IPS-15b (cell line): ENCODE data around the gene NADK.

ENCODE experiments used
- H3K27me3 ChIP-seq: one replicate; pipeline ENCODE4 v1.6.1; 2013; ENCODE audit warnings: low read length; ENCODE audit not compliant: control insufficient read depth, insufficient read depth
- H3K36me3 ChIP-seq: one replicate; pipeline ENCODE4 v1.6.1; 2013; ENCODE audit warnings: low read length; ENCODE audit not compliant: control insufficient read depth, insufficient read depth
- H3K4me1 ChIP-seq: one replicate; pipeline ENCODE4 v1.6.1; 2013; ENCODE audit warnings: mild to moderate bottlenecking, low read length; ENCODE audit not compliant: control insufficient read depth, insufficient read depth
- H3K4me3 ChIP-seq: one replicate; pipeline ENCODE4 v1.5.1; 2013; ENCODE audit warnings: low read depth, low read length
- H3K9ac ChIP-seq: one replicate; pipeline ENCODE4 v1.6.1; 2013; ENCODE audit warnings: low read depth, mild to moderate bottlenecking, low read length
- H3K9me3 ChIP-seq: one replicate; pipeline ENCODE4 v1.6.1; 2013; ENCODE audit warnings: mild to moderate bottlenecking, low read length; ENCODE audit not compliant: control insufficient read depth, insufficient read depth

The NADK gene

DNA sequence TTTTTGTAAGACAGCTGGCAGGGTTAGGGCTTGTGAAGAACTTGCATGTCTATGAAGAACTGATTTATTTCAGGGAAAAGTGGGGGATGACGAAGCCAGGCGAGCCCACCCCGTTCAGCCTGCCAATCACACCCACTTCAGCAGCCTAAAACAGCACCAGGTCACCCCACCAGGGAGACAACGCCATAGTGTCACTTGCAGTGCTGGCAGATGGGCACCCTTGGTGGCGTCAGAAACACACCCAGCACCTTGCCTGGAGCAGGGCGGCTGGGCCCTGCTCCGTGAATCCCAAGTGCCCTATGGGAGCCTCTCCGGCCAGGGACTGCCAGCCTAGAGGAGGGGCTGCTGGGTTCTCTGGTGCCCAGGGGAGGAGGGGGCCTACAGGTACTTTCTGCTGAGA is 5.0 kb upstream of the NADK start:
- Histone ChIP-seq H3K9ac (no peak overlapping the region), H3K36me3 (peaks cover 35% of the 10 kb centered on the region), H3K4me3 (no peak overlapping the region)

DNA sequence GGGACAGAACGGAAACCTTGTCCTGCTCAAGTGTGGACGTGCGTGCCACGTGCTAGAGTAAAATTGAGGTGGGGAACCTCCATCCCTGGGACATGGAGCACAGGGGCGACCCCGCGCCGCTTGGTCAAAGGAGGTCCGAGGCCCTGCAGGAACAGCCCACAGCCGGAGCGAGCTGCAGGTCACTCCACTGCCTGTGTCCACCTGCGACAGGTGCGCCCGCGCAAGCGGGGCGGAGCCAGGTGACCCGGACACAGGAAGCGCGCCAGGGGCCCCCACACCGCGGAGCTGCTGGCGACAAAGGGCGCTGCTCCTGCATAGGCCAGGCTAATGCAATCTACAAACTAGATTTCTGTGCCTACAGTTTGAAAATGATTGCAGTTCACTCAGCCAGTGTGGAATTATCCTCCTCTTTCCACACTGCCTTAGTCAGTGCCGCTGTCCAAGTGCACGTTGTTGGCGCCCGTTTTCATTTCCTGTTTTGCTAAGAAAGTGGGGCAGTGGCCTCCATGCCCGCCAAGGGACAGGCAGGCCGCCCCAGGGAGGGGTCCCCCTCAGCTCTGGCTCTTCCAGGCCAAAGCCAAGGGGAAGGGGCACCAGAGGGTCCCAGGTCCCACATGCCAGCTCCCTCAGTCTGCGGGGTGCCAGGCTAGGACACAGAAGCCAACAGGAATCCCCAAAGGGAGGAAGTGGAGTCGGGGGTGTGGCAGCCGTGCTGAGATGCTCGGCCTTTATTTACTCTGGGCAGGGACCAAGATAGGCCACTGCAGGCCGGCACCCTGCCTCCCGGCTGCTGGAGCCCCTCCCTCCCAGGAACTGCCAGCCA is 4.3 kb upstream of the NADK start:
- no peaks in the 10 kb centered on the region for H3K9me3 ChIP-seq
- H3K36me3 ChIP-seq, result peaks cover 28% of the 10 kb centered on the region
- H3K9ac ChIP-seq, result peak overlapping the region; percentile 54
- peaks cover 24% of the 10 kb centered on the region for H3K4me1 ChIP-seq
- peak overlapping the region; percentile 45 for H3K4me3 ChIP-seq
- no peaks in the 10 kb centered on the region for H3K27me3 ChIP-seq

More for the DNA sequence above, 5.0 kb upstream of the NADK start:
- Histone ChIP-seq H3K4me1 (peaks cover 24% of the 10 kb centered on the region), H3K27me3 (no peaks in the 10 kb centered on the region), H3K9me3 (no peaks in the 10 kb centered on the region)

DNA sequence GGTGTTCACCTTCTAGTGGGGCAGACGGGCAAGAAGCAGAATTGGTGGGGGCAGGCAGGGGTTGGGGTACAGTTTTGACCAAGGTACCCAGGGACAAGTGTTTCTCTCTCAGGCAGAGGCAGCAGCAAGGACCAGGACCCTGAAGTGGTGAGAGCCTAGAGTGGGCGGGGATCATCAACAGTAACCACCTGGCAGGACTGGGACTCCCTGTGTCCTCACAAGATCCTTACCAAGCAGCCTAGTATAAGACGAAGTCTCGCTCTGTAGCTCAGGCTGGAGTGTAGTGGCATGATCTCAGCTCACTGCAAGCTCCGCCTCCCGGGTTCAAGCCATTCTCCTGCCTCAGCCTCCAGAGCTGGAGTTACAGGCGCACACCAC is 3.2 kb upstream of the NADK start:
- Histone ChIP-seq H3K36me3 (peaks cover 18% of the 10 kb centered on the region), H3K9me3 (no peaks in the 10 kb centered on the region), H3K4me1 (peaks cover 28% of the 10 kb centered on the region), H3K4me3 (no peak overlapping the region), H3K27me3 (no peaks in the 10 kb centered on the region), H3K9ac (no peak overlapping the region)

DNA sequence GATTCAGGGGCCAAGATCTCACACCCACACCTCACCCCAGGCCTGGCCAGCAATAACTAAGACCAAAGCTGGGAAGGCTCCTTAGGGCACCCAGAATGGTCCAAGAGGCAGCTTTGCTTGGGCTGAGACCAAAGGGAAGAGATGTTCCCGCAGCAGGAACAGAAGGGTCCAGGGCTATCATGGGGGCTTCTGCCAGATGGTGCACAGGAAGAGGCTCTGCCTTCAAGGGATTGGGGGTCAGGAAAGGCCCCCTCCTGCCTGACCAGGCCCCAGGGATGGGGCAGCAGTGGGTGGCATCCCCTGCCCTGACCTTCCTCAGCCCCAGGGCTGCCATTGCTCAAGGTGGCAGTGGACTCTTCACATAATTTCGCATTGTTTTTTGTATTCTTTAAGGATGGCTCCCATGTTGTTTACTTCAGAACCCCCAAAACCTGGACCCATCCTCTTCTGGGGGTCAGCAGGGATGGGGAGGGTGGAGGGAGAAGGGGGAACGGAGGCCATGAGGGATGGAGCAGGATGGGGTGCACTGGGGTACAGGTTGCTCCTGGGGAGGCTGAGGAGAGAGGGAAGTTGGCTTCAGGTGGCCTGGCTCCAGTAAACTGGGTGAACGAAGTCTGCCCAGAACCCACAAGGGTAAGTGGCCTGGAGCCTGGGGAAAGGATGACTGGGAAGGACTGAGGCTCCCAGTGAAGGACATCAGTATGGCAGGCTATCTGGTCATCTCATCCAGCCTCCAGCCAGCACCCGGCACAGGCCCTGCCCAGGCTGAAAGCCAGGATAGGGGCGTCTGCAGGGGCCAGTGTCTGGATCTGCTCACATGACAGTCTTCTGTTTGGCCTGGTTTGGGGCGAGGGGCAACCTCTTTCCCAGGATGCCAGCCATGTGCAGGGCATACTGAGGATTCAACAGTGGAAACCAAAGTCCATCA is 2.6 kb upstream of the NADK start:
- Histone ChIP-seq H3K4me3 (no peak overlapping the region), H3K36me3 (peaks cover 11% of the 10 kb centered on the region), H3K9ac (peak overlapping the region; percentile 28), H3K27me3 (no peaks in the 10 kb centered on the region), H3K9me3 (no peaks in the 10 kb centered on the region), H3K4me1 (peaks cover 32% of the 10 kb centered on the region)

DNA sequence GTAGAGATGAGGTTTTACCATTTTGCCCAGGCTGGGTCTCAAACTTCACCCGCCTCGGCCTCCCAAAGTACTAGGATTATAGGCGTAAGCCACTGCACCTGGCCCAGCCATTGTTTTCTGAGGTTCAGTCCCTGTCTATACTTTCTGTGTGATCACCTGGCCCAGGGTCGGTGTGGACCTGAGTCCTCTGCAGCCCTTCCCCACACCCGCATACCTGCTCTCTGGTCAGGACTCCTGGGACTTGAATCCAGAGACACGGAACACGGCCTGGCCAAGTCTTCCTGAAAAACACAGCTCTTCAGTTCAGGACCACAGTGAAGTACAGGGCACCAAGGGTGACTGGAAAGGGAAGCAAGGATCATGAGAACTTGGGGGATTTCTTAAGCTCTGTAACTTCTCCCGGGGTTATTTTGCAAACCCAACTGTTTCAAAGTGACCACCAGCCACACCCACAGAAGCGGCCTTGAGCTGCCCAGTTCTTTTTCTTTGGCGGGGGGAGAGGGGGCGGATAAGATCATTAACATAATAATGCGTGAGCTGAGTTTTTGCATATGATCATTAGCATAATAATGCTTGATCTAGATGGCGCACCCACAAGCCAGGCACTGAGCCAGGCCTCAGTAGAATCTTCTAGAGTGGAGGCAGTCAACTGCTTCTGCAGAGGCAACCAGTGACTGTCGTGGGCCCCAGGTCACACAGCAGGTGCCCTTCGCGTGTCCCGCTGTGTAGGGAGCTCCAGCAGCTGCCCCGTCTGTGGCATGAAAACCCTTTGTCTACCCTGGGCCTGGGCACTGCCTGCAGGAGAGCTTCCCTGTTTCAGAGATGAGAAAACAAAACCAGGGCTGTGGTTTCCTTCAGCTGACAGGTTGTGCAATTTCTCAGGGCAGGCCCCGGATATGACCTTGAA is 1.7 kb upstream of the NADK start:
- Histone ChIP-seq H3K9me3 (no peaks in the 10 kb centered on the region), H3K4me3 (peak overlapping the region; percentile 89), H3K36me3 (peaks cover 3% of the 10 kb centered on the region), H3K27me3 (no peaks in the 10 kb centered on the region), H3K9ac (peak overlapping the region; percentile 66), H3K4me1 (peaks cover 37% of the 10 kb centered on the region)

DNA sequence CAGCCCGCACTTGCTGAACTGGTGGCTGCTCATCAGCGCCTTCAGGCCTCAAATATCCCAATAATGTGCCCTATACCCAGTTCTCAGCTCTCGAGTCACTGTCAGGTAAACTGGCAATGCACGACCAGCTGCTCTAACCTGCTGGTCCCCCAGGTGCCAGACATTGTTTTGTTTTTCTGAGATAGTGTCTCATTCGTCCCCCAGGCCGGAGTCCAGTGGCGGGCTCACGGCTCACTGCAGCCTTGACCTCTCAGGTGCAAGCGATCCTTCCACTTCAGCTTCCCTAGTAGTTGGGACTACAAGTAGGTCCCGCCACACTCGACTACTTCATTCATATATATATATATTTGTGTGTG is 1.0 kb upstream of the NADK start:
- no peaks in the 10 kb centered on the region for H3K27me3 ChIP-seq
- no peaks in the 10 kb centered on the region for H3K9me3 ChIP-seq
- peaks cover 37% of the 10 kb centered on the region for H3K4me1 ChIP-seq
- H3K9ac ChIP-seq, result peak overlapping the region; percentile 66
- H3K4me3 ChIP-seq, result peak overlapping the region; percentile 89
- no peaks in the 10 kb centered on the region for H3K36me3 ChIP-seq

DNA sequence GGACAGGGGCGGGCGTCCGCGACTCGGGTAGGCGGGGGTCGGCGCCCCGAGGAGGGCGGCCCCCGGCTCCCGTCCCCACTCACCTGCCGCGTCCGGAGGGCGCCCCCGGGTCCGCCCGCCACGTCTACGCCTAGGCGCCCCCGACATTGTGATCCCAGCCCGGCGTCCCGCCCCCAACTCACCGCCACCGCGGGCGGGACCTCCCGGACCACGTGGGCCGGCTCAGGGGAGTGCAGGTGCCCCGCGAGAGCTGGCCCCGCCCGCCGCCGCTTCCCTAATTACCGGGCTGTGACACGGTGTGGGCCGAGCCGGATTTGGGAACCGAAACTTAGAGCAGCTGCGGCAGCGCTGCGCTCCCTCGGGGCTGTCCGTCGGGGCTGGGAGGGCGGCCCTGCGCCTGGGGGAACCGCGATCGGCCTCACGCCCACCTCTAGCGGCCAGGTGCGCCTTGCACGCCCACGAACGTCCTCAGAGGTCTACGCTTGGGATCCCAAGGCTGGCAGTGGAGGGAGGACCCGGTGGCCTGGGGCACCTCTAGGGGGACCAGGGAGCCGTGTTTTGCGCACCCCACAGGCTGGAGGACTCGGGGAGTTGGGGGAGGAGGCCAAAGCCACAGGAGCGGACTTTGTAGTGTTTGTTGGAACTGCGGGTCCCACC is 521 bp upstream of the NADK start:
- Histone ChIP-seq H3K36me3 (no peaks in the 10 kb centered on the region), H3K9me3 (no peaks in the 10 kb centered on the region), H3K4me3 (peak overlapping the region; percentile 89), H3K27me3 (no peaks in the 10 kb centered on the region), H3K4me1 (peaks cover 37% of the 10 kb centered on the region), H3K9ac (peak overlapping the region; percentile 66)

DNA sequence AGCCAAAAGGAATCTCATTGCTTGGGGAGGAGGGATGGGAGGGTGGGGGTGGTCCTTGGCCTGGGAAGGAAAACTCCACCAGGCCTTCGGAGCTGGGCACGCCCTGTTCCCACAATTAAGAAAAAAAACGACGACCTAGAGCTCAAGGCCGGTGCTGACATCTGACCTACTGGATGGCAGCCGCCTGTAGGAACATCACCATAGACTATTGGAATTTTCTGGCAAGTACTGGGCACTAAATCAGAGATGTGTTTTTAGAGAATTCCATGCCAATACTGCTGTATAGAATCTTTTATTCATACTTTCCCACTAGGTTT is 729 bp downstream of the NADK start:
- no peaks in the 10 kb centered on the region for H3K9me3 ChIP-seq
- H3K9ac ChIP-seq, result peak overlapping the region; percentile 85
- no peaks in the 10 kb centered on the region for H3K27me3 ChIP-seq
- H3K36me3 ChIP-seq, result no peaks in the 10 kb centered on the region
- H3K4me1 ChIP-seq, result peaks cover 34% of the 10 kb centered on the region
- peak overlapping the region; percentile 89 for H3K4me3 ChIP-seq

DNA sequence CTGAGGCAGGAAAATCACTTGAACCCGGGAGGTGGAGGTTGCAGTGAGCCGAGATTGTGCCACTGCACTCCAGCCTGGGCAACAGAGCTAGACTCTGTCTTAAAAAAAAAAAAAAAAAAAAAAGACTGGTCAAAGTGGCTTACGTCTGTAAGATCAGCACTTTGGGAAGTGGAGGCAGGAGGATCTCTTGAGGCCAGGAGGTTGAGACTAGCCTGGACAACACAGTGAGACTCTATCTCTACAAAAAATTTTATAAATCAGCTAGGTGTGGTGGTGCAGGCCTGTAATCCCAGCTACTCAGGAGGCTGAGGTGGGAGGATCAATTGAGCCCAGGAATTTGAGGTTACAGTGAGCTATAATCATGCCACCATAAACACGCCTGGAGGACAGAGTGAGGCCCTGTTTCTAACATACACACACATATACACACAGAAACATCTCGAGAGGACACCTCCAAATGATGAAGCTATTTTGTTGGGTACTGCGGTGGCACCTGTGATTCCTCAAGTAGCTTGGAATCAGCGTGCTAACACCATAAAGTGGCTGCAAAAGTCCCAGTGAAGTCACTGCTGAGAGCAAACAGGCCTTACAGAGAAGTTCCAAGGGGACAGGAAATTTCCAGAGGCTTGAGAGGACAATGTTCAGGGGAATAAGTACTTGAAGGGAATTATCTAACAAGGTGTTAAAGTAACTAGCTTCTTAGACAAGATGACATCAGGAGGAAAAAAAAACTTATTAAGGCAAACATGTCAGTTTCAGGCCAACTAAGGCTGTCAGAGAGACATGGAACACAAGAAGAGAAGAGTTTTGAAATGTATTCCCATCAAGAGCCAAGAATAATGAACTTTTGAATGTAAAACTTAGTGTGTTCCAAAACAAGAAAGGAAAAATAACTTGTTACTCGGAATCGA is 1.3 kb downstream of the NADK start:
- no peaks in the 10 kb centered on the region for H3K9me3 ChIP-seq
- H3K36me3 ChIP-seq, result no peaks in the 10 kb centered on the region
- H3K4me1 ChIP-seq, result peaks cover 34% of the 10 kb centered on the region
- H3K27me3 ChIP-seq, result no peaks in the 10 kb centered on the region
- H3K9ac ChIP-seq, result no peak overlapping the region
- peak overlapping the region; percentile 89 for H3K4me3 ChIP-seq

DNA sequence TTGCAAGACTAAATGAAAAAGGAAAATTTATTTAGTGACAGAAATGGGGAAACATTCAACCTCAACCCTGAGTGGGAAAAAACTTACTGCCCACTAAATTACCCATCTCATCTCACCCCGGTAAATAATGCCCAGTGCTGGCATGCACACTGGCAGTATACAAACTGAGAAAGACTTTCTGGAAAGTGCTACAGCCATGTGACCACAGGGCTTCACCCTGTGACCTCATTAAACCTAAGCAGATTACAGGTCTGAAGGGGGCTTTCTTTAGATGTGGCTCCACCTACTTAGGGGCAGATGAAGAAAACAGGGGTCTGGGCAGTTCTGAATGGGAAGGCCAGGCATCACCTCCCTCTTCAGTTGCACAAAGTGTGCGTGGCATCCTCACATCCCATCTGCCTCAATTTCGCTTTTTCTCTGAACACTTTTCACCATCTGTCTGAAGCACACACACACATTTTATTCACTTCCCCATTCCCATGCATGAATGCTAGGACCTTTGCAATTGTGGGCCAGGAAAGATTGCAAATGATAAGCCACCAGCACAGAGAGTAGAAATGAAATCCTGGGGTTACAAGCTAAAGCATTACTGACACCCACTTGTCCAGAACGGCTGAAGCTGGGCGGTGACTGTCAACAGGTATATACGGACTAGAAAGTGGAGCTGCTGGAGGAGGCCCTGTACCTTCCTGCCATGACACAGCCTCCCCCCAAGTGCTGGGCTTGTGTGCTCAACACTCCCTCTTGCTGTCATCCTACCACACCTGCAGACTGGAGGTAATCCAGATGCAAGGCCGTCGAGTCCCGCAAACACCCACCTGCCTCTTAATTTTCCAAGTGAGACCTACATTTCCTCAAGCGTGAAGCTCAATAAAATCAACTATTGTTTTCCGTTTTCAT is 2.7 kb downstream of the NADK start:
- Histone ChIP-seq H3K4me3 (no peak overlapping the region), H3K4me1 (peaks cover 23% of the 10 kb centered on the region), H3K9me3 (no peaks in the 10 kb centered on the region), H3K27me3 (no peaks in the 10 kb centered on the region), H3K9ac (peak overlapping the region; percentile 26), H3K36me3 (no peaks in the 10 kb centered on the region)
